Thyroid gland (tissue), 4 donors: Measurements from ENCODE around the gene TP63. TPM values are rescaled to one million over a fixed set of nuclear protein-coding genes. Genes with fewer than 3 reads are reported as not detected.

Experiments
- DNase-seq, 2 donors: peaks; one replicate each; pipeline ENCODE4 v3.0.0-alpha.2; 2019
- H3K27ac ChIP-seq, 3 donors: fragments of 200-600 bp; sonication (generic); 1 replicate in 2 of 3; 2 replicates in 1 of 3; pipeline ENCODE4 v1.5.1; 2016 to 2019; ENCODE audit warnings: mild to moderate bottlenecking in 1 of 3, moderate library complexity in 1 of 3
- H3K27me3 ChIP-seq: fragments of 200-600 bp; sonication (generic); one replicate; pipeline ENCODE4 v1.5.1; 2019
- H3K36me3 ChIP-seq, 2 donors: fragments of 200-600 bp; sonication (generic); one replicate each; pipeline ENCODE4 v1.5.1; 2016 to 2019
- H3K4me1 ChIP-seq, 2 donors: fragments of 200-600 bp; sonication (generic); one replicate each; pipeline ENCODE4 v1.5.1; 2017 to 2019
- H3K4me3 ChIP-seq, 3 donors: fragments of 200-600 bp; sonication (generic); replicated peaks in 1 of 3; 1 replicate in 2 of 3; 2 replicates in 1 of 3; pipeline ENCODE4 v1.5.1; 2016; ENCODE audit warnings: mild to moderate bottlenecking in 1 of 3
- H3K9me3 ChIP-seq: fragments of 200-600 bp; sonication (generic); one replicate; pipeline ENCODE4 v1.5.1; 2017
- POLR2A ChIP-seq, 2 donors: fragments of 450-650 bp; IDR thresholded peaks; one replicate each; pipeline ENCODE4 v1.6.1; 2017; ENCODE audit warnings: antibody characterized with exemption in 2 of 2, mild to moderate bottlenecking in 2 of 2, moderate library complexity in 1 of 2
- WGBS, 2 donors: methylation state at CpG; one replicate each; pipeline ENCODE4 v1.1.5; 2017; 5-methylcytosine and 5-hydroxymethylcytosine counted together
- intact Hi-C: fragments of 100-400 bp; cut with DNase I; formaldehyde crosslinking; loops from one replicate; pipeline ENCODE4 v1.15.1; 2023
- total RNA-seq, 4 donors: library from RNA; depleted of rRNA; stranded (reverse); fragments of >200 nt; gene quantifications; one replicate each; pipeline ENCODE4 v1.2.3, GENCODE V29; 2016
- TF ChIP-seq, protein P1 (sequence below), 6 experiments: fragments of 200-600 bp in 3 of 6; fragments of 450-650 bp in 3 of 6; sonication (generic) in 3 of 6; IDR thresholded peaks; one replicate each; pipeline ENCODE4 v1.5.1; 2016 to 2019; ENCODE audit warnings: antibody characterized with exemption in 6 of 6, mild to moderate bottlenecking in 2 of 6, inconsistent platforms in 1 of 6, moderate library complexity in 1 of 6

TP63 gene
- total RNA-seq, 4 donors from 2014 or later = 1.2 to 1.3 TPM; not detected in 2

DNA sequence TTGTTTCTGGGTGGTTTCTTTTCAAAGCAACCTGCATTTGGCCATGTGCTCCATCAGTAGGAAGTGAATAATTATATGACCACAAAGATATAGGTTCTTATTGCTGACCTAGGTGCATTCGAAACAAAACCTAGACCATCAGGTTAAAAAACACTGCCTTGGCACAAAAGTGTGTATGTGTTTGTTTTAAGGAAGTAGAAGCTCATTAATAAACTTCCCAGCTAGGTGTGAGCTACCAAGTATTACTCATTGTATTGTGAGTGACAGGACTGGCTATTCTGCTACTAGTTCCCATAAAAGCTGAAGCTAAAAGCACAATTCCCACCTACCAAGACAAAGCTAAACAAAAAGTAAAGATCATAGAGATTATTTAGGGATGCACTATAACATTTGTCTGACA, 168.2 kb downstream of the TP63 start:
- 85 to 90% methylated on average over 1 of the region's 1 CpG for WGBS, 2 donors
- intact Hi-C loops = no loop called here
- no peak for DNase-seq
- no peaks in the 10 kb centered on the region for H3K4me1 ChIP-seq
- TF ChIP-seq, protein P1, sequence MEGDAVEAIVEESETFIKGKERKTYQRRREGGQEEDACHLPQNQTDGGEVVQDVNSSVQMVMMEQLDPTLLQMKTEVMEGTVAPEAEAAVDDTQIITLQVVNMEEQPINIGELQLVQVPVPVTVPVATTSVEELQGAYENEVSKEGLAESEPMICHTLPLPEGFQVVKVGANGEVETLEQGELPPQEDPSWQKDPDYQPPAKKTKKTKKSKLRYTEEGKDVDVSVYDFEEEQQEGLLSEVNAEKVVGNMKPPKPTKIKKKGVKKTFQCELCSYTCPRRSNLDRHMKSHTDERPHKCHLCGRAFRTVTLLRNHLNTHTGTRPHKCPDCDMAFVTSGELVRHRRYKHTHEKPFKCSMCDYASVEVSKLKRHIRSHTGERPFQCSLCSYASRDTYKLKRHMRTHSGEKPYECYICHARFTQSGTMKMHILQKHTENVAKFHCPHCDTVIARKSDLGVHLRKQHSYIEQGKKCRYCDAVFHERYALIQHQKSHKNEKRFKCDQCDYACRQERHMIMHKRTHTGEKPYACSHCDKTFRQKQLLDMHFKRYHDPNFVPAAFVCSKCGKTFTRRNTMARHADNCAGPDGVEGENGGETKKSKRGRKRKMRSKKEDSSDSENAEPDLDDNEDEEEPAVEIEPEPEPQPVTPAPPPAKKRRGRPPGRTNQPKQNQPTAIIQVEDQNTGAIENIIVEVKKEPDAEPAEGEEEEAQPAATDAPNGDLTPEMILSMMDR (IDR thresholded peaks at IDR 0.05) = no peak
- no peak for TF ChIP-seq POLR2A (IDR thresholded peaks at IDR 0.05)
- no peak overlapping the region for H3K4me3 ChIP-seq
- no peaks in the 10 kb centered on the region for H3K9me3 ChIP-seq
- no peaks in the 10 kb centered on the region for H3K27me3 ChIP-seq
- no peaks in the 10 kb centered on the region for H3K36me3 ChIP-seq
- no peak overlapping the region for H3K27ac ChIP-seq

DNA sequence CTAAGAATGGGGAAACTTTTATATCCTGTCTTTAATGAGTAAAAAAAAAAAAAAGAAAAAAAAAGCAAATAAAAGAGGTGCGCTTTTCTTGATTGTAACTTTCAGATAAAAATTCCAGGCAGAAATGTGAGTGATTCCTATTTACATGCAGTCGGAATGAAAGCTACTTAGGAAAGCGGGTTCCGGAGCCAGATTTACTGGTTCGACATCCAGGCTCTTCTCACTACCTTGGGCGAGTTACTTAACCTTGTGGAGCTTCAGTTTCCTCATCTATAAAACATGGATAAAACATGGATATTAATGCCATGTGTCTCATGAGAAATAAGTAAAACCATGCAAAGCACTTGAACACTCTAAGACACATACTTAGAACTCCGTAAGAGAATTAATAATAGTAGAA, 169.2 kb downstream of the TP63 start:
- 95 to 96% methylated on average over 7 of the region's 7 CpGs for WGBS, 2 donors
- intact Hi-C loops = no loop called here
- no peaks in the 10 kb centered on the region for H3K27me3 ChIP-seq
- H3K4me1 ChIP-seq = no peaks in the 10 kb centered on the region
- DNase-seq = no peak
- no peaks in the 10 kb centered on the region for H3K9me3 ChIP-seq
- no peaks in the 10 kb centered on the region for H3K36me3 ChIP-seq
- TF ChIP-seq POLR2A (IDR thresholded peaks at IDR 0.05) = no peak
- TF ChIP-seq, protein P1 (IDR thresholded peaks at IDR 0.05) = no peak
- no peak overlapping the region for H3K4me3 ChIP-seq
- no peak overlapping the region for H3K27ac ChIP-seq

DNA sequence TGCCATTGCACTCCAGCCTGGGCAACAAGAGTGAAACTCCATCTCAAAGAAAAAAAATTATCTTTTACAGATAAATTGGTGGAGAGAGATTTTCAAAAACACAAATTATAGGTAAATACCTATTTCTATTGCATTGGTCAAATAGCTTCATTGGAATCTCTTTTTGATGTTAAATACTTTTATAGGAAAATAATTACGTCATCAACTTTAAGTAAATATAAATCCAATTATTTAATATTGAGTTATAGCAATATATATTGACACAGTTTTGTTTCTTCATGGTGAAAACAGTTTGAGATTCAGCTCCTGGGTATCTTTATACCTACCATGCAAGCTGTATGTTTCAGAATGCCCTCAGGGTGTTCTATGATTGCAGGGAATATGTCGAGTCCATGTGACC, 172.1 kb downstream of the TP63 start:
- 95 to 96% methylated on average over 2 of the region's 2 CpGs for WGBS, 2 donors
- no peak for DNase-seq
- Histone ChIP-seq H3K4me3 (no peak overlapping the region), H3K27ac (no peak overlapping the region), H3K27me3 (no peaks in the 10 kb centered on the region), H3K36me3 (no peaks in the 10 kb centered on the region), H3K4me1 (no peaks in the 10 kb centered on the region), H3K9me3 (no peaks in the 10 kb centered on the region)
- intact Hi-C loops = no loop called here
- TF ChIP-seq, protein P1 (IDR thresholded peaks at IDR 0.05) = no peak
- no peak for TF ChIP-seq POLR2A (IDR thresholded peaks at IDR 0.05)

DNA sequence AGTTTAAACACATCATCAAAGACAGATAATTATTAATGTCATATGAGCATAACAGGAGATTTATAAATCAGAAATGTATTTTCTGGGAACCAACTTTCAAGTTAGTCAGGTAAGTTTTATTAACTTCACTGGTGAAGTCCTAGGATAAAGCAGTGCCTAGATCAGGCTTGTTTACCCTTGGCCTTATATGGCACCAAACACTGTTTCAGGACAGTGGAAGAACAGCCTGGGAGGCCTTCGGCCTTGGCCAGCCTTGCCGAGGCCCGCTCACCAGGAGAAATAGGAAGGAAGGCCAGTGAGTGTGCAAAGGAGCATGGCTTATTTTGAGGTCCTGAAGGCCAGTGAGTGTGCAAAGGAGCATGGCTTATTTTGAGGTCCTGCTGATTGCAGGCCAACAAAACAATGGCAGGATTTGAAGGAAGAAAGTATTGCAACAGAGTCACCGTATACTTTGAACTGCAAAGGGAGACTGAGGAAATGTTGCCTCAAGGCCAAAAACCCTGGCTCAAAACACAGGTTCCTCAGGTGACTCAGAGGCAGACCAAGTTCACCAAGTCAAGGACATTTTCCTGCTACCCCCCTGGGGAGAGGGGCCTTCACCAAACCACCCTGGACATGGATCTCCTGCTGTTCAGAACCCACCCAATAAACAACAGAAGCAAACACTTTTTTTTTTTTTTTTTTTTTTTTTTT, 174.3 kb downstream of the TP63 start:
- TF ChIP-seq POLR2A (IDR thresholded peaks at IDR 0.05) = no peak
- no peaks in the 10 kb centered on the region for H3K9me3 ChIP-seq
- intact Hi-C loops = no loop called here
- H3K4me3 ChIP-seq = no peak overlapping the region
- H3K36me3 ChIP-seq = no peaks in the 10 kb centered on the region
- WGBS, 2 donors = 90% methylated on average over 4 of the region's 4 CpGs
- H3K4me1 ChIP-seq = no peaks in the 10 kb centered on the region
- no peak overlapping the region for H3K27ac ChIP-seq
- H3K27me3 ChIP-seq = no peaks in the 10 kb centered on the region
- DNase-seq = no peak

DNA sequence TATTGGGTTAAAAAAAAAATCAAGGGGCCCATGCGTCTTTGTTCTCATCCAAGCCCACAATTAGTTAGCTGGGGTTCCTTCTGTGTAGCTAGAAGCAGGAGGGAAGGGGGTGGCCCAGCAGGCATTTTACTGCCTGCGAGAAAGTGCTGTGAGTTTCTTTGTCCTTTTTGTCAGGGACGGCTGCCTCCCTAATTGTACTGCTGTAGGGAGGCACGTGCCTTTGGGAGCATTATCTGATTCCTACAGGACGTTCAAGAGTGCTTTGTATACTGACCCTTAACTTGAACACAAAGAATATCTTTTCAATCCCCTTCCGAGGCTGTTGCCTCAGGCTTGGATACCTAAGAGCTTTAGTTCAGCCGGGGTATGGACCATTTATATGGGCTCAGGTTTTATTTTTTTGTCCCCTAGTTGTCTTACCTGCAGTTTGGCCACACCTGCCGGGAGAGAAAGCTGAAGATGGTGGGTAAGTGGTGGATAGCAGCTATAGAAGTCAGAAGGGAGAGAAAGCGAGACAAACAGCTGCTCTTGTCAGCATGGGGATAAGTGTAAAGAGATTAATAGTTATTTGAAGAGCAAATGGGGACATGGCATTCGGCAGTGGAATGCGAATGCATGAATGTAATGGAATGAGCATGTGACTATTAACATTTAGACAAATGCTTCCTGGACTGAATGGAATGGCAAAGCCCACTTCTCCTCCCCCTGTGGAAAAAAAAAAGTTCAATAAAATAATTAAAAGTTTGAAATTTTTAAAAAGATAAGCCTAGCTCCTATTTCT, 175.2 kb downstream of the TP63 start:
- no peak overlapping the region for H3K4me3 ChIP-seq
- no peak for DNase-seq
- intact Hi-C loops = no loop called here
- no peak for TF ChIP-seq POLR2A (IDR thresholded peaks at IDR 0.05)
- TF ChIP-seq, protein P1 (IDR thresholded peaks at IDR 0.05) = no peak
- H3K27me3 ChIP-seq = no peaks in the 10 kb centered on the region
- H3K36me3 ChIP-seq = no peaks in the 10 kb centered on the region
- no peaks in the 10 kb centered on the region for H3K9me3 ChIP-seq
- H3K4me1 ChIP-seq = no peaks in the 10 kb centered on the region
- H3K27ac ChIP-seq = no peak overlapping the region
- 45 to 64% methylated on average over 11 of the region's 11 CpGs for WGBS, 2 donors
